ENCODE results near the gene VPS35L. TPM values are rescaled to one million over a fixed set of nuclear protein-coding genes. Genes with fewer than 3 reads are reported as not detected.

Gene VPS35L
- polyA plus RNA-seq, 4 donors, result 62.3 to 64.9 (median 63.7) TPM

DNA sequence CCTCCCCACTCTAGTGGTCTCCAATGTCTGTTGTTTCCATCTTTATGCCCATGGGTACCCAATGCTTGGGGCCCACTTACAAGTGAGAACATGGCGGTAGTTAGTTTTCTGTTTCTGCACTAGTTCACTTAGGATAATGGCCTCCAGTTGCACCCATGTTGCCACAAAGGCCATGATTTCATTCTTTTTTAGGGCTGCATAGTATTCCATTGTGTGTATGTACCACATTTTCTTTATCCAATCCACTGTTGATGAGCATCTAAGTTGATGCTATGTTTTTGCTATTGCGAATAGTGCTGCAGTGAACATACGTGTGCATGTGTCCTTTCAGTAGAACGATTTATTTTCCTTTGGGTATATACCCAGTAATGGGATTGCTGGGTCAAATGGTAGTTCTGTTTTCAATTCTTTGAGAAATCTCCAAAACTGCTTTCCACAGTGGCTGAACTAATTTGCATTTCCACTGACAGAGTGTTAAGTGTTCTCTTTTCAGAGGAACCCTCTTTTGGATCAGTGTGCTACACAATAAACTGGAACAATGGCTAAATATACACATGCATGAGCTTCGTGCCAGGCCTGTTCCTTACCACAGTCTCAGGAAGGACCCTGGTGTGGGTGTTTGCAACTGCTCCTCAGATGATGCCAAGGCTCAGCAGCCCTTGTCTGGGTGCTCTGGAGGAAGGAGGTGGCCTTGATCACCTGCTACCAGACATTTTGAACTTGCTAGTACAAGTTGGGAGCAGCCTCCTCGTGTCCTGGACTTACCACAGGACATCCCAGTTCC is 128.1 kb downstream of the VPS35L start:
- DNase-seq (ENCODE audit: low read depth in 4 of 4, low spot score in 2 of 4), result no peak

DNA sequence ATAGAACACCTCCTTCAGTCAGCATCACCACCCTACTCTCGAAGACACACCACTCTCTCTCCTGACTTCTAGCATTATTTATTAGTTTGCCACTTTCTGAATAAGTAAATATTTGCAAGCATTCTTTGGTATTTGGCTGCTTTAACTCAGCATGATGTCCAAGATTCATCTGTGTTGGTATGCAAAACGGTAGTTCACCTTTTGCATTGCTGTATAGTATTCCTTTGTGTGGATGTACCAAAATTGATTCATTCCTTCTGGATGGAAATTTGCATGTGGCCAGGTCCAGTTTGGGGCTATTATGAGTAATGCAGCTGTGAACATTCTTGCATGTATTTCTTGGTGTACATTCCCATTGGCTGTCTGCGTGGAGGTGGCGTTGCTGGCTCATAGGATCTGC is 129.7 kb downstream of the VPS35L start:
- DNase-seq (ENCODE audit: low read depth in 4 of 4, low spot score in 2 of 4), result no peak

DNA sequence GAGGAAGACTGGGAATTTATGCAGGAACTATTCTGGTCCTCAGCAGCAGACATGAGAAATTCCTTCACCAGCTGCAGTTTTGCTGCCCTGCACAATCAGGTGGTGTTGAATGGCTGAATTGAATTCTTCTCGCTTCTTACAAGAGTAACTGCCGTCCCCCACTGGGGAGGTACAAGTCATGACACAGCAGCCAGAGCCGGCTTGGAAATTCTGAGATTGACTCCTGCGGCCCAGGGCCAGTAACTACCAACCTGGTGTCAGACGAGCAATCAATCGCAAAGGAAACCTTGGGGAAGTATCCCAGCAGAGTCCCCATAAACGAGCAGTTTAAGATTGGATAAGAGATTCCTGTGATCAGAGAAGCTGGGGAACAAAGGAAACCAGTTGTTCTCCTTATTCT is 131.8 kb downstream of the VPS35L start:
- DNase-seq (ENCODE audit: low read depth in 4 of 4, low spot score in 2 of 4), result no peak

DNA sequence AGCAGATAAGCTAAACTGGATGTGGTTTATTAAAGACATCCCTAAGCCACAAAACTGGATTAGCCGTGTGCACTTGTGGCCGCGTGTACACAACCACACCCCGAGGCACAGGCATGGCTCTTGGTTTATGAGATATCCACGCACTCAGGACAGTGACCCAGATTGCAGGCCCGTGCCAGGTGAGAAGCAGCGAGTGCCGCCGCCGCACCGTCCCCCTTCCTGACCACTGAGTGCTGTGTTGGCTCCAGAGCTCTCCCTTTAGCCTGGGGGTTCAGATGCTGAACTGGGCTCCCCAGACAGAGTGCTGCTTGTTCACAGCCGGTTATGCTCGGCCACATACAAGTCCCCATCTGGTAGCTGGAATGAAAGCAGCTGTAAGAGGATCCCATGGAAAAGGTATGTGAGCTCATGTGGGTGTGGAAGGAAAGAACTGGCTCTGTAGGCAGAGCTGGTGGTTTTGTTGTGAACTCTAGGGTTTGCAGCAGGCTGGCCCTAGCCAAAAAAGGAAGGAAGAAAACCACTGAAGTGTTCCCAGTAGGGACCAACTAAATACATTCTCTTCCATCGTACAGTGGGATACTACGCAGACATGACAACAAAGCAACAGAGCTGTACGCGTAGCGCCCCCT is 133.0 kb downstream of the VPS35L start:
- no peak for DNase-seq (ENCODE audit: low read depth in 4 of 4, low spot score in 2 of 4)

DNA sequence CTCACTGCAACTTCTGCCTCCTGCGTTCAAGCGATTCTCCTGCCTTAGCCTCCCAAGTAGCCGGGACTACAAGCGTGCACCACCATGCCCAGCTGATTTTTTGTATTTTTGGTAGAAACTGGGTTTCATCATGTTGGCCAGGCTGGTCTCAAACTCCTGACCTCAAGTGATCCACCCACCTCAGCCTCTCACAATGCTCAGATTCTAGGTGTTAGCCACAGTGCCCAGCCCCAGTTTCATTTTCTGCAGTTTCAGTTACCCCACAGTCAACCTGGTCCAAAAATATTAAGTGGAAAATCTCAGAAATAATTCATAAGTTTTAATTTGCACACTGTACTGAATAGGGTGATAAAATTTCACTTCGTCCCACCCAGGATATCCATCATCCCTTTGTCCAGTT is 133.8 kb downstream of the VPS35L start:
- no peak for DNase-seq (ENCODE audit: low read depth in 4 of 4, low spot score in 2 of 4)

DNA sequence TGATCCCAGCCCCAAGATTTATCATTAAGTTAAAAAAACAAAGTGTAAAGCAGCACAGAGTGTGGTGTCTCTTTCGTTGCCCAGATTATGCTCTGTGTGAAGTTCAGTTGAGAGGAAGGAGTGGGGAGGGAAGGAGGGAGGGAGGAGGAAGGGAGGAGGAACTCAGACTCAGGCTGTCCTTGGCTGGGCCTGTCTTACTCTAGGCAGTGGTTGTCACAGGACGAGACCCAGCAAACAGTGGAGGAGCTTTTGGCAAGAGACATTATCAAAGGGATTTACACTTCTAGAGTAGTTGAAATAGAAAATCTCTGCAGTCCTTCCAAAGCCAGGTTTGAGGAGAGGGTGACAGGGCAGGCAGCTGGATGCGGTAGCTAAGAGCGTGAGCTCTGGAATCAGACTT is 134.7 kb downstream of the VPS35L start:
- DNase-seq (ENCODE audit: low read depth in 4 of 4, low spot score in 2 of 4), result no peak

DNA sequence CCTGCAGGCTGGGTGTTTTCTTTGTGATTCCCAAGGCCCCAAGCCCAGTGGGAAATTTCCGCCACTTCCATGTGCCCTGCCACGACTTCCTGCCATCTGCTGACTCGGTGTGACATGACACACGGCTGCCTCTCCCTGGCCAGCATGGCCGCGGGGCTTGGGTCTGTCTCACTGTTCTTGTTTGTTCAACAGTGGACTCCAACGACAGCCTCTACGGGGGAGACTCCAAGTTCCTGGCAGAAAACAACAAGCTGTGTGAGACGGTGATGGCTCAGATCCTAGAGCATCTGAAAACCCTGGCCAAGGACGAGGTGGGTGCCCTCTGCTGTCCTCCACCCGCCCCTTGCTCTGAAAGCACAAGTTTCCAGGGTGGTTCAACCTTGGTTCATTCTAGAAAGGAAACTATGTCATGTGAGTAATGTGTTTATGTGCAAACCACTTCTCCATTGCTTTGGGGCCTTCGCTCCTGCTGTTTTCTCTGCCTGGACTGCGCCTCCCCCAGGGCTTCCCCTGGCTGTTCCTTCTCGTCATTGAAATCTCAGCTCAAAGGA is 135.7 kb downstream of the VPS35L start:
- no peak for DNase-seq (ENCODE audit: low read depth in 4 of 4, low spot score in 2 of 4)

DNA sequence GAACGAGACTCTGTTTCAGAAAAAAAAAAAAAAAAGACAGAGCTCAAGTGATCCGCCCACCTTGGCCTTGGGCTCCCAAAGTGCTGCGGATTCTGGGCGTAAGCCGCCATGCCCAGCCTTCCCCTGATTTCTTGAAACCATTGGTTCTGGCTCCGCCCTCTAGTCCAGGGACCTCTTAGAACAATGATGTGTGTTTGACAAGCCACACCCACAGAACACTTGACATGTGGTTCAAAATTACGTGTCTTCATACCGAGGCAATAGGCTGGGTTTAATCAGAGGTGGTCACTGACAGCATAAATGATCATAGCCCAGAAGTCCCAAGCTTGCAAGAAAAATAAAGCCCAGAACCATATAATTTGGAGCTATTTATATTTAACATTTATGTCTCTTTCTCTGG is 139.5 kb downstream of the VPS35L start:
- no peak for DNase-seq (ENCODE audit: low read depth in 4 of 4, low spot score in 2 of 4)

DNA sequence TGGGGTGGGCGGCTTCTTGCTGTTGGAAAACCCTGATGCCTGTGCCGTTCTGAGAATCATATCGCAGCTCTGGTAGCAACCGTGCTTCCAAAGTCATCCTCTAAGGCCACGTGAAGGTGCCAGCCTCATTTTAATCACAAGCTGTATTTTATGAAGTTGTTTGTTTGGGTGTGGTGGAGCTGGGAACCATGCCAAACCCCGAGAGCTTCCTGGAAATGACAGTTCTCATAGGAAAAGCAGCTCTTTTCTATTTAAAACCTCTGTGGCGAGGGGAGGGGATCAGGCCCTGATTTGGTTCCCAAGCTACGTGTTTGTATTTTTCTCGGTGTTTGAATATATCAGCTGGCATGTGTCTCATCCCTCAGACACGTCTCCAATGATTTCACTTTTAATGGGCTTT is 140.8 kb downstream of the VPS35L start:
- no peak for DNase-seq (ENCODE audit: low read depth in 4 of 4, low spot score in 2 of 4)

DNA sequence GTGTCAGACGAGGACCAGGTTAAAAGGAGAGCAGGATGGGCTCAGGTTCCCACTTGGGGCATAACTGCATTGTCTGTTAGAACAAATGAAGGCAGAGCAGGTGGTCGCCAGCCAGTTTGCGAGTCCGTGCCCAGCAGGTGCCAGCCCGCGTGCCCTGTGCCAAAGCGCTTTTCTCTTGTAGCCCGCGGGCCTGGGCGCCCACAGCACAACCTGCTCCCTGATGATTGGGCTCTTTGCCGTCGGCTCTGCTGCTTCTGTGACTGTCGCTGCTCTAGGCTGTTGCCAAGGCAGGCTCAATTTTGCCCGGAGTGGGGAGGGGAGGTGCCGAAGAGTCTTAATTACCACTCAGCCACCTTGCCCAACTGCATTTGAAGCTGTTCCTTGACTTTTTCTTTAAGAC is 141.5 kb downstream of the VPS35L start:
- DNase-seq (ENCODE audit: low read depth in 4 of 4, low spot score in 2 of 4), result no peak

DNA sequence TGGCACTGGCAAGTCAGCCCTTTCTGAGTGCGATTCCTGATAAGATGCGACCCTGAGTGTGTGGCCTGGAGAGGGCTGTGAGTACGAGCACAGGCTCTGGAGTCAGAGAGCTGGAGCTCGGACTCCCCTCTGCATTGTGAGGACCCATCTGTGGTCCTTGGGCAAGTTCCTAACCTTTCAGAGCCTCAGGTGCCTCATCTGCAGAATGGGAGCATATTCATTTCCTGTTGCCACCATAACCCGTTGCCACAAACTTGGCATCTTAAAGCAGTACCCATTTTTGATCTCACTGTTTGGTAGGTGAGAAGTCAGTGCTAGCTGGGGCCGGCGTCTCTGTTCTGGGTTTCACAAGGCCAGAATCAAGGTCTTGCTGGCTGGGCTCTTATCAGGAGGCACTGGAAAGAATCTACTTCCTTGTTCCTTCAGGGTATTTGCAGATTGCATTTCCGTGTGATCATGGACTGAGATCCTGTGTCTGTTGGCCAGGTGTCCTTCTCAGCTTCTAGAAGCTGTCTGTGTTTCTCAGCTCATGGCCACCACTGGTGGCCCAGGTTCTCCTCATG is 142.3 kb downstream of the VPS35L start:
- DNase-seq (ENCODE audit: low read depth in 4 of 4, low spot score in 2 of 4), result no peak

DNA sequence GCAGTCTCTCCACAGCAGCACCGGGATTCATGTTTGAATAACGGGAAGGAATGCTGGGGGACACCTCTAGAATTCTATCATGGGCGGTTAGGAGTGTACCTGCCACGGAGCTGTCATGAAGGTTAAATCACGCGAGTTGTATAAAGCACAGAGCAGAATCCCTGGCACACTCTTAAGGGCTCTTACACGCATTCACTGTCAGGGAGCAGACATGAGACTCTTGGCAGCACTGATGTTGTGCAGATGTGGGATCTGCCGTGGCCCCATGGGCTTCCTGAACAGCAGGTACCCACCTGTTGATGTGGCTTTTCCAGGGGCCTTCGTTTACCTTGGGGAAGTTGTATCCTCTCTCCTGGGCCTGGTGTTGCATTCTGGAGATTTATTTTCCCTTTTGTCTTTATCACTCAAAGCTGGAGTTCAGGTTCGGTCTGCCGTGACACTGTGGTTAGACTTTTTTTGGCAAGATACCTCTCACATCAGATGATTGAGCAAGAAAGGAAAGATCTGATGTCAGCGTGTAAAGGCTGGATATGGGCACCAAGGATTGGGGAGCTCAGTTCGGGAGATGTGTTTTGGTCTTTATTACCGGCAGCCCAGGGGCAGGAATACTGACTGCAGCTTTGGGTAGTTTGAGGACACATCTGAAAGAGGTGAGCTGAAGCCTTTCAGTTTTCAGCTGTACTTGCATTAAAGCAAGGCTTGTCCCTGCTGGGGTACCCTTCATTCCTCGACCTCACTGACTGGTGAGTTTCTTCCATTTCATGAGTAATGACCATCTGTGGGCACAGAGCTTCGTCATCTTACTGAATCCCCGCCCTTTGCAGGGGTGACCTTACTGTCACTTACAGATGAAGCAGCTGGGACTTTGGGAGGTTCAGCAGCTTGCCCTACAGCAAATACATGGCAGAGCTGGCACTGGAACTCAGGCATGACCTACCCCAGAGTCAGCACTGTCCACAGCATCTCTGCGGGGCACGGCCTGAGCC is 143.3 kb downstream of the VPS35L start:
- DNase-seq (ENCODE audit: low read depth in 4 of 4, low spot score in 2 of 4), result no peak

DNA sequence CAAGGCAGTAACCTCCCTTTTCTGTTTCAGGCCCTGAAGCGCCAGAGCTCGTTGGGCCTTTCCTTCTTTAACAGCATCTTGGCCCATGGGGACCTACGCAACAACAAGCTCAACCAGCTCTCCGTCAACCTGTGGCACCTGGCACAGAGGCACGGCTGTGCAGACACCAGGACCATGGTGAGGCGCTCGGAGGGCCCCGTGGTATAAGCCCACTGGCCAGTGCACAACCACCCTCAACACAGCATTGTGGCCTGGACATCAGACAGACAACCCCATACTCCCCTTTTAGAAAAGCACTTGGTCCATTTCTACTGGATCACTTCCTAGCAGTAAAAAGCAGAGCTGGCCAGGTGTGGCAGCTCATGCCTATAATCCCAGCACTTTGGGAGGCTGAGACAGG is 144.0 kb downstream of the VPS35L start:
- no peak for DNase-seq (ENCODE audit: low read depth in 4 of 4, low spot score in 2 of 4)

DNA sequence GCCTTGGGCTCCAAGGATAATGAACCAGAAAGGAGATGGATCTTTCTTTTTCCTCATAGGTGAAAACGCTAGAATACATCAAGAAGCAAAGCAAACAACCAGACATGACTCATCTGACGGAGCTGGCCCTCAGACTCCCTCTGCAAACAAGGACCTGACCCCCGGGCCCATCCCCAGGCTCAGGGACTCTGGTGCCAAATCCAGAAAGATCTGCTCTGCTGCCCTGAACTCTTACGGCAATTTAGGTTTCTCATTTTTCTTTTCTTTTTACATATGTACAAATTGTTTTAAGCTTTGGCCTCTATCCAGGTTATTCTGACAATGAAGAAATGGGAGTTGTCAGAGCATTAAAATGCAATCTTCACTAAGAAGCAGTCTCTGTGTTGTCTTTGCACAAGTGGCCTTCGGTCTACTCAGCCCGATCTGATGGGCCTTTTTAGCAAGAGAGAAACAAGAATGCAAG is 144.8 kb downstream of the VPS35L start:
- DNase-seq (ENCODE audit: low read depth in 4 of 4, low spot score in 2 of 4), result no peak

DNA sequence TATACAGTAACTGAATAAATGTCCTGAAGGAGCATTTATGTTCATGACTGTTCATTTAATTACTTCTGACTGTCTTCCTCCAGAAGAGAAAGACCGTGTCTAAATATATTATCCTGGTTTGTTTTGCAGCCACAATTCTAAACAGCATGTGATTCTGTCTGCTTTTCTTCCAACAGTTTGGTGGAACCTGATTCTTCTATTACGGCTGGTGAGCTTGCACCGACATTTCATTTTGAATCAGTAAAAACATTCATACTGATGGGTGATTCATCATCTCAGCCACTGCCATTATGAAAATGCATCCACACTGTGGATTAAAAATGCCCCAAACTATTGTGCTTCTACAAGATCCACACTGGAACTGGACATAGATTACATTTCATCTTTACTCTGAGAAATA is 145.6 kb downstream of the VPS35L start:
- DNase-seq (ENCODE audit: low read depth in 4 of 4, low spot score in 2 of 4), result no peak

DNA sequence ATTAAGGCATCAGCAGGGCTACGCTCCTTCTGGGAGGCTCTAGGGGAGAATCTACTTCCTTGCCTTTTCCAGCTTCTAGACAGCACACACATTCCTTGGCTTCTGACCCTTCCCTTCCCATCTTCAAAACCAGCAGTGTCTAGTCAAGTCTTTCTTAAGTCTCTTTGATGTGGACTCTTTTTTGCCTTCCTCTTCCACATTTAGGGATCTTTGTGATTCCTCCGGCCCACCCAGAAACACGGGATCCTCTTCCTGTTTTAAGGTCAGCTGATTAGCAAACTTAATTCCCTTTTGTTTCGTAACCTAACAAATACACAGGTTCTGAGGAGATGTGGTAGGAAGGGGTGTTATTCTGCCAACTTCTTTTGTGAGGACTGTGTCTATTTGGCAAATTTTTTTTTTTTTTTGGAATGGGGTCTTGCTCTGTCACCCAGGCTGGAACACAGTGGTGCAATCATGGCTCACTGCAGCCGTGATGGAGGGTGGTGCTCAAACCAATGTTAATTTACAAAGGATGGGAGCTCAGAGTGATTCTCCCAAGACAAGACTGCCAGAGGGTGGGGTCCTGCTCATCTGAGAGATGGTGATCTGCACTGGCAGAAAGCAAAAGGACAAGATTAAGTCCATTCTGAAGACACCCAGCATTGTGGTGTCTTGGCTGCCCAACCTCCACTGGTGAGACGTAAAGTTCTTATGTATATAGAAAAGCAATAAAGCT is 147.8 kb downstream of the VPS35L start:
- DNase-seq (ENCODE audit: low read depth in 4 of 4, low spot score in 2 of 4), result no peak

DNA sequence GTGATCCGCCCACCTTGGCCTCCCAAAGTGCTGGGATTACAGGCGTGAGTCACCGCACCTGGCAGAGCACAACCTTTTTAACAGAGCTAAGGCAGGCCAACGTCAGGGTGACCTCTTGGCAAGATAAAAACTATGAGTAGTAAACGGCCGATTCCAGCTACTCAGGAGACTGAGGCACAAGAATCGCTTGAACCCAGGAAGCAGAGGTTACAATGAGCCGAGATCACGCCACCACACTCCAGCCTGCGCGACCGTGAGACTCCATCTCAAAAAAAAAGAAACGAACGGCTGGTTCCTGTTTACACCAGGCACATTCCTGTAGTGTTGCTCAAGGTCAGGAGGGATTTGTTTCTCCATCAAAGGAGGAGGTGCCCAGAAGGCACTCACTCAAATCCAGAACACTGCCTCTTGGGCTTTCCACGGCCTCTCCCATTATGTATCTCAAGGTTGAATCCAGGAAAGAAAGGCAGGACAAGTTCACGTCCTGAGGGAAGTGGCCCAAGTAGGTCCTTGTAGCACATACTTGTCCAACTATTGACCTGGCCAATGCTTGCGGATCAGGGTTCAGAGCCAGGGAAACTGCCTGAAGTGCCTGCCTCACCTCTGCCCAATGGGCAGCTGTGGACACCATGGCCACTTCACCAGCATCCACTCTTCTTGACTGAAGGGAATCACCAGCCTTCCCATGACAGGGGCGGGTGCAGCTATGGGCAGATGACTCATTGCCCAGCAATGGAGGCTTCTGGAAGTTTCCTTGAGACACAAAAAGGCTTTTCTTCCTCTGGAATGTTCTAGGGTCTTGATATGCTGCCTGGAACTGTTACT is 149.0 kb downstream of the VPS35L start:
- no peak for DNase-seq (ENCODE audit: low read depth in 4 of 4, low spot score in 2 of 4)

DNA sequence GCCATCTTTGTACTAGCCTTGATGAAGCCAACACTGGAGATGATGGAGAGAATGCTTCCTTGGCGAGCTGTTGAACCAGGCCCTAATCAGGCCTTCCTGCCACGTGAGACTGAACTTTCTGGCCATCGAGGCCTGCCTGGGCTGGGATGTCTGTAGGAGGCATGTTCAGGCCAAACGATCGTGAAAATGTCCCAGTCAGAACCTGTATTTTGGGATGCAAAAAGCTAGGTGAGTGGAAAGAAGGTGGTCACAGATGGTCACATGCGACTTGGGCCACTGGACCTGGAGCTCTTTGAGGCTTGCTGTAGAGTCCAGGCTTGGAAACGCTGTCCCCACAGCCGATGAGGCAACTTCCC is 149.6 kb downstream of the VPS35L start:
- no peak for DNase-seq (ENCODE audit: low read depth in 4 of 4, low spot score in 2 of 4)

DNA sequence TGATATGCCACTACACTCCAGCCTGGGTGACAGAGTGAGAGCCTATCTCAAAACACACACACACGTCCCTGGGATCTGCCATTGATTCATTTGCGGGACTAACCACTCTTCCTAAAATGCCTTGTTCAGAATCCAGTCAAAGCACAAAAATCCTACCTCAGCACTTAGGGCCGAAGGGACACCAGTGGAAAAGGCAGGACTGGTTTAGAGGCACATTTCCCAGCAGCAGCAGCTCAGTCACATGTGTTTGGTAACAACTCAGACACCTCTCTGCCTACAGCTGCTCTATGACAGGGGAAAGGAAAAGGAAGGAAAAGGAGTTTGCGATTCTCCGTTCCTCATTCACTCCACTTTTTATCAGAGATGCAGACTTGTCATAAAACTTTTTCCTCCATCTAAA is 150.3 kb downstream of the VPS35L start:
- DNase-seq (ENCODE audit: low read depth in 4 of 4, low spot score in 2 of 4), result no peak
